Ecto neural progenitor cell (in vitro differentiated cells): Measurements from ENCODE around the gene SCAF1.

Experiments used
- DNase-seq: peaks from one replicate; pipeline ENCODE4 v3.0.0-alpha.2; 2018; ENCODE audit warnings: low spot score

SCAF1 gene

GRCh38 chr19:49643466-49643865, 1.5 kb downstream of the SCAF1 start:
- no peak for DNase-seq

- DNase-seq = no peak
Measured at GRCh38 chr19:49645592-49645991, 3.6 kb downstream of the SCAF1 start.

GRCh38 chr19:49645995-49646394, 4.0 kb downstream of the SCAF1 start:
- DNase-seq = no peak

- no peak for DNase-seq
Measured at GRCh38 chr19:49646586-49646985, 4.6 kb downstream of the SCAF1 start.

- DNase-seq = no peak
Measured at GRCh38 chr19:49651029-49651819, 9.2 kb downstream of the SCAF1 start.

- no peak for DNase-seq
Measured at GRCh38 chr19:49651820-49652550, 10.0 kb downstream of the SCAF1 start.

- no peak for DNase-seq
Measured at GRCh38 chr19:49652551-49653465, 10.8 kb downstream of the SCAF1 start.

GRCh38 chr19:49653466-49653806, 11.4 kb downstream of the SCAF1 start:
- DNase-seq = no peak

- DNase-seq = no peak
Measured at GRCh38 chr19:49654581-49654980, 12.6 kb downstream of the SCAF1 start.

GRCh38 chr19:49655570-49656455, 13.8 kb downstream of the SCAF1 start:
- no peak for DNase-seq

GRCh38 chr19:49656456-49657109, 14.6 kb downstream of the SCAF1 start:
- DNase-seq = no peak

GRCh38 chr19:49657493-49658138, 15.6 kb downstream of the SCAF1 start:
- no peak for DNase-seq

GRCh38 chr19:49658139-49658517, 16.1 kb downstream of the SCAF1 start:
- DNase-seq = no peak

GRCh38 chr19:49658566-49659442, 16.8 kb downstream of the SCAF1 start:
- DNase-seq = no peak

GRCh38 chr19:49660338-49660961, 18.4 kb downstream of the SCAF1 start:
- no peak for DNase-seq

- no peak for DNase-seq
Measured at GRCh38 chr19:49662011-49662410, 20.0 kb downstream of the SCAF1 start.

- no peak for DNase-seq
Measured at GRCh38 chr19:49663224-49663623, 21.2 kb downstream of the SCAF1 start.

- DNase-seq = peak; percentile 95
Measured at GRCh38 chr19:49664171-49665035, 22.4 kb downstream of the SCAF1 start.
